GM03348 (cell line): ENCODE results near the gene PLSCR4.
A peak's percentile ranks its signal among the peaks of the same experiment; 100 is the strongest.

Experiments
- DNase-seq: peaks from one replicate; pipeline ENCODE4 v3.0.0; 2012; ENCODE audit warnings: low spot score

The PLSCR4 gene

DNA sequence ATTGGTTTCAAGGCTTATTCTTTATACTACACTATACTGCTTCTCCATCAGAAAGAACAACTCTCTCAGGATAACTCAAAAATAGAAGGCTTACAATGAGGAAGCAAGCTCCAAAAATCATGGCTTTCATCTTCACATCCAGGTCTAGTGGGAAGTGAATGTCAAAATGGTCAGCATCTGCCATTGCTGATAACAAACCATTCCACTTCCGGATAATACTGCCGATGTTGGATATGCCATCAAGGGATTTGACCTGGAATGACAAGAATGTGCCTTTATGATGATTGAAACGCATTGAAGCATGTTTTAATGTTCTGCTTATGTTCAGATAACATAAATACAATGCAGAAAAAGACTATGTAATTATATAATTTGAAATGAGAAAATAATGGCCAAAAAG lies 55.9 kb downstream of the PLSCR4 start:
- DNase-seq, result no peak

DNA sequence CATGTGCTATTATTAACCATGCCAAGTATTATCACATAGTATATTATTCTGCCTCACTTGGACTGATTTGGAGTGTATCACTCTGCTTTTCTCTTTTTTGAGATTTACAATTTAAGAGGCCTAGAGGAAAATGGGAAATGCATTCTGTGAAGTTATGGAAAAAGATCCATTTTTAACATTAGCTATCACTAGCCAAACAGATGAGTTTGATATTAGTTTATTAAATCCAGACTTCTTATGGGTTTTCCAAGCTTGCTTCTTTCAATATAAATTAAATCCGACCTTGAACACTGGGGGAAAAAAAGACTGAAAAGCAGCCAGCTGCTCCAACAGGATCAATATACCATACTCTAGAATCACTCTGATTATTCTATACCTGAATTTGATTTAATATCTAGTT lies 59.9 kb downstream of the PLSCR4 start:
- no peak for DNase-seq

- peak; percentile 26 for DNase-seq
These were observed 61.3 kb downstream of the PLSCR4 start for GRCh38 chr3:146189519-146190173.

DNA sequence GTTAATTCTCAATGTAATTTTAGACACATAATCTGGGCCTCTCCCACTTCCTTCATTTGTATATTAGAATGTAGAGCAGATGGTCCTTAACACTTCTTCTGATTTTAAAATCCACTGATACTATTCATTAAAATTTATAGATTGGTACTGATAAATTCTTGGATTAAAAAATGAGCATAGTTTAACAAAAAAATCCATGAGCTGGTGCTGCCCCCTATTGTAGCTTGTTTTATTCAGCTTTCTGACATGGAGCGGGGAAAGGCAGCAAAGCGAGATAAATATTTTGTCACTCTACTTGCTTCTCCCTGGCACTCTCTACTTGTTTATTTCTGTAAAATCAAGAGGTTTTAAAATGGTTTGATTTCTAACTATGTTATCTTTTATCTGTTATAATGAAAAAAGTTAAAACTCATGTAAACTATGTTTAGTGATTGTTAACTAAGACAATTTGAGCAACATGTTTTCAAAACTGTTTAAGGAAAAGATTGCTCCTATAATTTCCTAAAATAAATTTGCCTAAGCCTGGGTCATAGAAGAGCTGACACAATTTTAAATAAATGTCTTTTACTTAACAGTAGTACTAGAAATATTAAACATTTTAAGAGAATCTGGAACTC lies 63.5 kb downstream of the PLSCR4 start:
- DNase-seq, result no peak

- DNase-seq, result no peak
These were observed 66.5 kb downstream of the PLSCR4 start for GRCh38 chr3:146184241-146185015.

- no peak for DNase-seq
These were observed 69.7 kb downstream of the PLSCR4 start for GRCh38 chr3:146181216-146181615.

GRCh38 chr3:146180376-146180775 lies 70.5 kb downstream of the PLSCR4 start:
- no peak for DNase-seq

DNA sequence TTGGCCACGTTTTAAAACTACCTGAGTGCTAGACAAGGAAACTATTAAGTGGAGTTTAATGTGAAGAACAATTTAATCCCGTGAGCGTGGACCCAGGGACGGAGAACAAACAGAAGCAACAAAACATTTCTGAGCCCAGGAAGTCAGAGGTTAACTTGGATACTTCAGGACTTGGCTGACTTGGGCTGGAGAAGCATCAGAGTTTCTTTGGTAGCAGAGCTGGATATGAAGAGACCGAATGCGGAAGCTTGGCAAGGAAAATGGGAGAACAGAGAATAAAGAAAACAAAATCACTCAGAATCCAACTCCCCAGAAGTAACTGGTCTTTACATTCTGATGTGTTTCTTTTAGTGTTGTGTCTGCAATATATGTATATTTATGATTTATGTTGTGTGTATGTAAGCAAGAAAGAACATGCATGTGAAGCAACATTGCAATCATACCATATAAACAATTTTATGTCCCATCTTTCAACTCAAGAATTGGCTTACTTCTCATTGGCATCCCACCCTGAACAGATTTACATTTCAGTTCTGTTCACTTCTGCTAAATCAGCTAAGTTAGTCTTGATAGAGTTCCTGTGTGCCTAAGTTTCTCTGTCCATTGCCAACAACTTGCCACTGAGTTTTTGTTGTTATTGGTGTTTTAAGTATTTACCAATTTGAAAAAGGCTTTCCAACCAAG lies 72.8 kb downstream of the PLSCR4 start:
- DNase-seq, result no peak

DNA sequence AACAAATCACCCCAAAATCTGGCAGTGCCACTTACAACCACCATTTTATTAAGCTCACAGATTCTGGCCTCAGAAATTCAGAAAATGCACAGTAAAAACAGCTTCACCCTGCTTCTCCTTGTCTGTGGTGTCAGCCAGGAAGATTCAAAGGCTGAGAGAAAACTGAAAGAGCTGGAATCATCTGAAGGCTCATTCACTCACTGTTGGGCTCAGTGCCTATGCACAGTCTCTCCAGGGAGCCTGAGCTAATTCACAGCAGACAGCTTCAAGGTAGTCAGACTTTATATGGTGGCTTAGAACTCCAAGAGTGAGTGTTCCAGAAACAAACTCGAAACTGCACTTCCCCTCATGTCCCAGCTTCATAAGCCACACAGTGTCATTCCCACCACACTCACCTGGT lies 73.4 kb downstream of the PLSCR4 start:
- DNase-seq, result no peak

DNA sequence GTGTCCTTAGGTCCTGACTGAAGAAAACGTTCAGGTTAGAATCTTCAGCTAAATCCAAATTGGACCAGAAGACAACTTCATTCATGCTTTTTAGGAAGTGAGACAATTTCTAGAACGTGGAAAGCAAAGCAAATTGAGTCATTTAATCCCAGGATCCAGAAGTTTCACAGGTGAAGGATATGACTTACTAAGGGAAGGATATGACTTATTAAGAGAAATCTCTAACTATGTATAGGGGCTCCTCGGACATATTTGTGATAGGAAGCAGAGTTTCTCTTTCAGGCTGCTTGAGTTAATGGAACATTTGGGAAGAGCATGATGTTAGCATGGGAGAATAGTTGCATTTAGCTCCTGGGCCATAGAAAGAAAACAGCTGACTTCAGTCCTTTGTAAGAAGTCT lies 73.8 kb downstream of the PLSCR4 start:
- DNase-seq, result no peak

DNA sequence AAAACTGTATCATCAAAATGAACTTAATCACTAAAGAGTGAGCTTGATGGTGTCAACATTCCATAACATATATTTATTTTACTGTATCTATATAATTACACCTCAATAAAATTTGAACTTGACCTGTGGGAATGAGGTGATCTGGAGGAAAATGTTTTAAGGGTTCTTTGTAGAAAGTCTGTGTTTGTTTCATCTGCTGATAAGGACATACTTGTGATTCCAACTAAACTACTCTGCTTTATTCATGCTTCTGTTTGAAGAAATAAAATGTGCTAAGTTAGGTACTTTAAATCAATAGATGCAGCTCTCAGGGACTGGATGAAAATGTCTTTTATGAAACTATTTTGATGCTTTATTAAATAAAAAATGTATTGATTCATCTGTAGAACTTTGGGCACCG lies 78.3 kb downstream of the PLSCR4 start:
- no peak for DNase-seq

GRCh38 chr3:146170591-146170990 lies 80.3 kb downstream of the PLSCR4 start:
- DNase-seq, result no peak

DNA sequence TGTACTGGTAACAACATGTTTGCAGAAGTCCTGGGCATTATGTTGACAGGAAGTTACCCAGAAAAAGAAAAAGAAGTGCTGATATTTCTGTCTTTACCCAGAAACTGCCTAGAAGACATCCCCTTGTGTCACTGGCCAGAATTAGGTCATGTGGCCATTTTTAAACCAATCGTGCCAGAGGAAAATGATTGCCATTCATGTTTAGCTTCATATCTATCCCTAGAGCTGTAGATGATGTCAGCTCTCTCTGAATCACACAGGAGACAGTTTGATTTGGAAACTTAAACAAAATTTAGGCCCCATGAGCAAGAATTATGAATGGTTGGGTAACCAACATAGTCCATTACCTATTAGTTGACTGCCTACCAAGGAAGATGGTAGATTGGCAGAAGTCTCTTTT lies 81.0 kb downstream of the PLSCR4 start:
- no peak for DNase-seq

DNA sequence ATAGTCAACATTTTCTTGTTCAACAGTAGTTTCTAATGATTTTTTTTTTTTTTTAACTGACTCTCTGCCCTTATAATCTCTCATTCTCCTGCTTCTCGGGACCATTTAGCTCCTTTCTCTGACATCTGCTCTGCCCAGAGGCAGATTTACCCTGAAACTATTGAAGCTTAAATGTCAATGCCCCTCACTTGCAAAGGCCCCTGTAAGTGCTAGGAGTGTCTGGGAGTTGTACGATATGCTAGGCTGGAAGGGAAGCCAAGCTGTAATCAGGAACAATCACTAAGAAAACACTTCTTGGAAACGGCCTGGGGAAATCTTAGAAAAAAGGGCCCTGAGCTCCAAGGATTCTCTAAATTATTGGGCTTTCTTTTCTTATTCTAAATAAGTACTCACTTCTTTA lies 84.1 kb downstream of the PLSCR4 start:
- DNase-seq, result no peak

DNA sequence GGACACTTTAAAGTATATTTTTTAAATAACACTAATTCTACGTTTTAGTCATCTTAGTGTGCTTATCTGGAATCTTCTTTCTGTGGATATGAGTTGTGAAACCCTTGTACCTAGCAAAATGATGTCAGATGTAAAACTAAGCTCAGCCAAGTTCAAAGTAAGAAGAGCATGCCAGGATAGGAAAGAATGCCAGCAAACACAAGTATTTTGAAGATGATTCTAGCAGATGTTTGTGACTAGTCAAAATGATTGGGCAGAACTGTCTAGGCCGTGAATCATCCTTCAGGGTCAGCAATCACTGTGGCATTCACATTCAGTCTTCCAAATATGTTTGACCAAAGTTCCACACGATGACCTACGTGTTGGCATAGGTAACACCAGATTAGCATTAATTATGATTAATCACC lies 84.5 kb downstream of the PLSCR4 start:
- DNase-seq, result peak; percentile 43

DNA sequence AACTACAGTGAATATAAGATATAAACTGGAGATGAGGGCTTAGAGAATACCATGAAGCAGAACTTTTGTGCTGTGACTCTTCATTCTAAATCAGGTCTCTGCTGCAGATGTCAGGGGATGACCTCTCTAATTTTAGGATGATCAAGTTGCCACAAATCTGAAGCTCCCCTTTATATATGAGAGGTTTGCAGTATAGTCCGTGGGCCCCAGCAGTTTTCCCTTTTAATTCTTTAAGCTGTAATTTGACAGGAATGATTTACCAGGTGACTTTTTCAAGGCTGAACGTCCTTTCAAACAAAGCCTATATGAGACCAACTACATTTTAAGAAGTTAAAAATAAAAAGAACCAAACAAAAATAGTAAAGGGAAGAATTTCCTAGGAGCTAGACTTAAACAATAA lies 85.0 kb downstream of the PLSCR4 start:
- no peak for DNase-seq

GRCh38 chr3:146164971-146165769 lies 85.7 kb downstream of the PLSCR4 start:
- peak; percentile 27 for DNase-seq

GRCh38 chr3:146164506-146164905 lies 86.4 kb downstream of the PLSCR4 start:
- no peak for DNase-seq

- no peak for DNase-seq
These were observed 86.8 kb downstream of the PLSCR4 start for GRCh38 chr3:146164071-146164470.

DNA sequence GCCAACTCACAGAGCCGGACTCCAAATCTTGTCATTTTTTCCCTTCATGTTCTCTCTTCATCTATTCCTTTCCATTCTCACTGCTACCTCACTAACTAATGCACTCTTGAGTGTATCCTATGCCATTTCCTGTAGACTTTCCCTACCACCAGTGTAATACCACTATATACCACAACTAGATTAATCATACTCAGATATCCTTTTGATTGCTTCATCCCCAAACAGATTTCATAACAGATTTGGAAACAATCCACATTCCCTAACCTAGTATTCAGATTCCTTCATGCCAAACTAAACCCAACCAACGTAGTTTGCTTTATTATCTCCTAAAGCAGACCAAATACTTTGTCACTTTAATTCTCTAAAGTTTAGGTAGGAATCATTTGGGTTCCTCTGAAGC lies 87.3 kb downstream of the PLSCR4 start:
- DNase-seq, result peak; percentile 65

GRCh38 chr3:146162561-146162960 lies 88.3 kb downstream of the PLSCR4 start:
- no peak for DNase-seq

DNA sequence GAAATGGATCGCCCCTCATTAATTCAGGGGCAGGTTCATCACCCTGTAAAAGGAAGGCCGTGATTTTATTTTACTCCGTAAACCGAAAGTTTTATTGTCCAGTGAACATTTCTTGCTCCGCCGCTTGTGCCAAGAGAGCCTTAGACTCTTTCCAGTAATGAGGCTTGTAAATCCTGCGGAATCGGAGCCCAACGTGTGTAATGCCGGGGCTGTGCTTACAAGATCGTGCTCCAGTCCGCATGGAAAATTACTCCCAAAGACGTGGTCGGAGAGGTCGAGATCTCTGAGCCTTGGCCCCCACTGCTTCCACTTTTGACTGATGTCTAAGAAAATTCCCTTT lies 89.3 kb downstream of the PLSCR4 start:
- peak; percentile 31 for DNase-seq
